ENCODE data around the gene CNOT1. TPM values are rescaled to one million over a fixed set of nuclear protein-coding genes. Genes with fewer than 3 reads are reported as not detected.

The CNOT1 gene
- total RNA-seq, 4 donors from 2014 or later: 93.8 to 124 (median 110) TPM

- Histone ChIP-seq H3K27ac (no peak overlapping the region), H3K4me1 (peaks cover 0 to 8% (median 0%) of the 10 kb centered on the region in 3 donors), H3K4me3 (no peak overlapping the region), H3K27me3 (no peaks in the 10 kb centered on the region), H3K36me3 (peaks cover 11 to 93% of the 10 kb centered on the region in 2 donors), H3K9me3 (no peaks in the 10 kb centered on the region)
- TF ChIP-seq, protein P1, sequence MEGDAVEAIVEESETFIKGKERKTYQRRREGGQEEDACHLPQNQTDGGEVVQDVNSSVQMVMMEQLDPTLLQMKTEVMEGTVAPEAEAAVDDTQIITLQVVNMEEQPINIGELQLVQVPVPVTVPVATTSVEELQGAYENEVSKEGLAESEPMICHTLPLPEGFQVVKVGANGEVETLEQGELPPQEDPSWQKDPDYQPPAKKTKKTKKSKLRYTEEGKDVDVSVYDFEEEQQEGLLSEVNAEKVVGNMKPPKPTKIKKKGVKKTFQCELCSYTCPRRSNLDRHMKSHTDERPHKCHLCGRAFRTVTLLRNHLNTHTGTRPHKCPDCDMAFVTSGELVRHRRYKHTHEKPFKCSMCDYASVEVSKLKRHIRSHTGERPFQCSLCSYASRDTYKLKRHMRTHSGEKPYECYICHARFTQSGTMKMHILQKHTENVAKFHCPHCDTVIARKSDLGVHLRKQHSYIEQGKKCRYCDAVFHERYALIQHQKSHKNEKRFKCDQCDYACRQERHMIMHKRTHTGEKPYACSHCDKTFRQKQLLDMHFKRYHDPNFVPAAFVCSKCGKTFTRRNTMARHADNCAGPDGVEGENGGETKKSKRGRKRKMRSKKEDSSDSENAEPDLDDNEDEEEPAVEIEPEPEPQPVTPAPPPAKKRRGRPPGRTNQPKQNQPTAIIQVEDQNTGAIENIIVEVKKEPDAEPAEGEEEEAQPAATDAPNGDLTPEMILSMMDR (IDR thresholded peaks at IDR 0.05): no peak
- TF ChIP-seq EP300 (IDR thresholded peaks at IDR 0.05): no peak
- TF ChIP-seq POLR2AphosphoS5 (IDR thresholded peaks at IDR 0.05): no peak
- no peak for TF ChIP-seq POLR2A (IDR thresholded peaks at IDR 0.05)
- no peak for ATAC-seq
- WGBS, 2 donors (ENCODE audit: low coverage in 1 of 2): 33 to 40% methylated on average over 1 to 2 of the region's 2 CpGs
Observed at GRCh38 chr16:58556678-58557077, 72.9 kb downstream of the CNOT1 start.

DNA sequence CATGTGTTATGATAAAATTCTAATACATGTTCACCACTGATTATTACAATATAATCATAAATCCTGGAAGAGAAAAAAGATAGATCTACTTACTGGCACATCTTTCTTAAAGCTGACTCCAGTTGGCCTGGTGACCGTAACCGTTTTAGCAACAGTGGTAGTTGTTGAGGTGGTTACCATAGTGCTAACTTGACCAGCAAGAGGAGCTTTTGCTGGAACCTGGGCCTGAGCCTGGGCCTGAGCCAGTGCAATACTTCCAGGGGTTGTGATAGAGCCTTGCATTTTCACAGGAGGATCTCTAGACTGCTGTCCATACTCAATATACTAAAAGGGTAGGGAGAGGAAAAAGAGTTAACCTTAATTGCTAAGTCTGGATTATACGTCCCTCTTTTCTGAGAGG, 78.1 kb downstream of the CNOT1 start:
- no peaks in the 10 kb centered on the region for H3K9me3 ChIP-seq
- H3K4me1 ChIP-seq: peaks cover 0 to 44% (median 4%) of the 10 kb centered on the region in 3 donors
- WGBS, 2 donors (ENCODE audit: low coverage in 1 of 2): 22 to 29% methylated on average over 3 of the region's 3 CpGs
- H3K4me3 ChIP-seq: no peak overlapping the region
- H3K27ac ChIP-seq: peak overlapping the region in 3 of 4 donors; percentile 18 to 47 (median 30)
- H3K36me3 ChIP-seq: peaks cover 11 to 94% of the 10 kb centered on the region in 2 donors
- TF ChIP-seq, protein P1 (IDR thresholded peaks at IDR 0.05): no peak
- no peak for TF ChIP-seq POLR2A (IDR thresholded peaks at IDR 0.05)
- TF ChIP-seq EP300 (IDR thresholded peaks at IDR 0.05): no peak
- TF ChIP-seq POLR2AphosphoS5 (IDR thresholded peaks at IDR 0.05): no peak
- ATAC-seq: no peak
- no peaks in the 10 kb centered on the region for H3K27me3 ChIP-seq

DNA sequence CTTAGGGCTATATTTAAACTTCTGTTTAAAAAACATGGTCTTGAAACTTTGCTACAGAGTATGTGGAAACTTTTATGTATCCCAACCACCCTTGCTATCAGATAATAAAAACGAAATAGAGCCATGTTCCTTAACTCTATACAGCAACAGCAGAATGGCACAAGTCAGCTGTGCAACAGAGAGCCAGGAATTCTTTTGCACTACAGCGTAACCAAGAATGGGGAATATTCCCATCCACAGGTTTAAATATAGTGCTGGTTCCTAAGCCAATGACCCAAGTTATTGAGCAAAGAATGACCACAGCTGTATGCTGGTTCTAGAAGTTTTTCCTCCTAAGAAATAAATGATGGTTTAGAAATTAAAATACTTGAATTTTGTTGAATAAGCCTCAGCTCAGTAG, 81.2 kb downstream of the CNOT1 start:
- peak overlapping the region; percentile 23 to 48 (median 32) for H3K27ac ChIP-seq

GRCh38 chr16:58543685-58544084, 85.9 kb downstream of the CNOT1 start:
- Histone ChIP-seq H3K36me3 (peaks cover 33 to 97% of the 10 kb centered on the region in 2 donors), H3K4me1 (peaks cover 0 to 16% (median 4%) of the 10 kb centered on the region in 3 donors), H3K4me3 (no peak overlapping the region), H3K27me3 (no peaks in the 10 kb centered on the region), H3K27ac (no peak overlapping the region), H3K9me3 (no peaks in the 10 kb centered on the region)
- no peak for ATAC-seq
- WGBS, 2 donors (ENCODE audit: low coverage in 1 of 2): 86 to 98% methylated on average over 7 to 8 of the region's 8 CpGs
- no peak for TF ChIP-seq EP300 (IDR thresholded peaks at IDR 0.05)
- no peak for TF ChIP-seq POLR2A (IDR thresholded peaks at IDR 0.05)
- TF ChIP-seq, protein P1 (IDR thresholded peaks at IDR 0.05): no peak
- TF ChIP-seq POLR2AphosphoS5 (IDR thresholded peaks at IDR 0.05): no peak

More for the DNA sequence above, 81.2 kb downstream of the CNOT1 start:
- TF ChIP-seq POLR2A (IDR thresholded peaks at IDR 0.05): no peak
- TF ChIP-seq, protein P1 (IDR thresholded peaks at IDR 0.05): no peak
- TF ChIP-seq POLR2AphosphoS5 (IDR thresholded peaks at IDR 0.05): no peak
- no peak for TF ChIP-seq EP300 (IDR thresholded peaks at IDR 0.05)
- no peak for ATAC-seq
- WGBS, 2 donors (ENCODE audit: low coverage in 1 of 2): 44% methylated on average over 2 of the region's 2 CpGs; no CpG with 5 or more reads in 1 of the 2 donors
- peaks cover 0 to 44% (median 4%) of the 10 kb centered on the region in 3 donors for H3K4me1 ChIP-seq
- H3K36me3 ChIP-seq: peaks cover 24 to 94% of the 10 kb centered on the region in 2 donors
- no peaks in the 10 kb centered on the region for H3K9me3 ChIP-seq
- H3K27me3 ChIP-seq: no peaks in the 10 kb centered on the region
- no peak overlapping the region for H3K4me3 ChIP-seq

GRCh38 chr16:58542291-58542690, 87.3 kb downstream of the CNOT1 start:
- 89 to 92% methylated on average over 1 of the region's 1 CpG for WGBS, 2 donors (ENCODE audit: low coverage in 1 of 2)
- Histone ChIP-seq H3K4me3 (no peak overlapping the region), H3K27ac (no peak overlapping the region), H3K27me3 (no peaks in the 10 kb centered on the region), H3K9me3 (no peaks in the 10 kb centered on the region), H3K36me3 (peaks cover 44 to 100% of the 10 kb centered on the region in 2 donors), H3K4me1 (peaks cover 0 to 3% (median 0%) of the 10 kb centered on the region in 3 donors)
- TF ChIP-seq, protein P1 (IDR thresholded peaks at IDR 0.05): no peak
- TF ChIP-seq POLR2A (IDR thresholded peaks at IDR 0.05) (no peak), EP300 (IDR thresholded peaks at IDR 0.05) (no peak), POLR2AphosphoS5 (IDR thresholded peaks at IDR 0.05) (no peak)
- ATAC-seq: no peak
